G401.6 (cell line): ENCODE measurements around the gene NOL9.
A peak's percentile ranks its signal among the peaks of the same experiment; 100 is the strongest.
"Not testable (repeated sequence)": the region's sequence is repeated elsewhere in the genome, so short reads cannot be mapped to it uniquely, and the experiment has no call there.

Experiments used
- FAIRE-seq: peaks from 2 replicates; lab custom pipeline; 2012; peaks lifted over from hg19 to GRCh38; lab: Jason Lieb, UNC

The NOL9 gene

GRCh38 chr1:6554031-6554906 lies at the start of gene NOL9:
Gene NOL9 (minus strand): TSS chr1:6554513. CDS start chr1:6554502, 11 bp downstream.
- FAIRE-seq, result peak; percentile 91

- peak; percentile 84 for FAIRE-seq
These were observed 49.1 kb upstream of the NOL9 start for GRCh38 chr1:6603238-6603914.

- FAIRE-seq, result no peak
These were observed 48.4 kb upstream of the NOL9 start, which contains the start of gene KLHL21 for GRCh38 chr1:6602669-6603237. Gene KLHL21 (minus strand): TSS chr1:6602869. CDS start chr1:6602817, 52 bp downstream.

- FAIRE-seq, result no peak
These were observed 47.8 kb upstream of the NOL9 start for GRCh38 chr1:6601923-6602668.

- FAIRE-seq, result peak; percentile 88
These were observed 47.0 kb upstream of the NOL9 start for GRCh38 chr1:6601049-6601922.

- FAIRE-seq, result no peak
These were observed 46.2 kb upstream of the NOL9 start for GRCh38 chr1:6600410-6601048.

GRCh38 chr1:6599991-6600390 lies 45.7 kb upstream of the NOL9 start:
- not testable (repeated sequence) for FAIRE-seq

GRCh38 chr1:6599141-6599975 lies 45.0 kb upstream of the NOL9 start:
- FAIRE-seq, result no peak

- FAIRE-seq, result no peak
These were observed 43.4 kb upstream of the NOL9 start for GRCh38 chr1:6597777-6598131.

GRCh38 chr1:6596886-6597776 lies 42.8 kb upstream of the NOL9 start:
- FAIRE-seq, result no peak

GRCh38 chr1:6596351-6596750 lies 42.0 kb upstream of the NOL9 start:
- no peak for FAIRE-seq

- no peak for FAIRE-seq
These were observed 40.8 kb upstream of the NOL9 start for GRCh38 chr1:6594977-6595740.

- no peak for FAIRE-seq
These were observed 39.5 kb upstream of the NOL9 start for GRCh38 chr1:6593810-6594209.

GRCh38 chr1:6592865-6593593 lies 38.7 kb upstream of the NOL9 start:
- FAIRE-seq, result no peak

GRCh38 chr1:6592441-6592840 lies 38.1 kb upstream of the NOL9 start:
- no peak for FAIRE-seq

GRCh38 chr1:6591644-6592043 lies 37.3 kb upstream of the NOL9 start:
- FAIRE-seq, result no peak

GRCh38 chr1:6591222-6591621 lies 36.9 kb upstream of the NOL9 start:
- FAIRE-seq, result no peak
